Iris pigment epithelial cell (primary cell): ENCODE measurements around the gene PAK1.
A peak's percentile ranks its signal among the peaks of the same experiment; 100 is the strongest.

Experiments
- DNase-seq: peaks from one replicate; pipeline ENCODE4 v3.0.0-alpha.2; 2011; ENCODE audit warnings: low read depth

Gene PAK1

GRCh38 chr11:77303328-77303727, 170.6 kb downstream of the PAK1 start:
- DNase-seq: no peak

GRCh38 chr11:77302752-77303151, 171.1 kb downstream of the PAK1 start:
- DNase-seq: no peak

- DNase-seq: no peak
Measured at GRCh38 chr11:77301510-77301909, 172.4 kb downstream of the PAK1 start, which contains the start of gene GDPD4. Gene GDPD4 (minus strand): TSS chr11:77301686. CDS start chr11:77285137, 16,549 bp downstream.

- DNase-seq: no peak
Measured at GRCh38 chr11:77300695-77301094, 173.2 kb downstream of the PAK1 start.

- peak; percentile 20 for DNase-seq
Measured at GRCh38 chr11:77300028-77300427, 173.9 kb downstream of the PAK1 start.

GRCh38 chr11:77299528-77299993, 174.3 kb downstream of the PAK1 start:
- peak; percentile 28 for DNase-seq

GRCh38 chr11:77294040-77294439, 179.9 kb downstream of the PAK1 start:
- no peak for DNase-seq

GRCh38 chr11:77289737-77290136, 184.2 kb downstream of the PAK1 start:
- DNase-seq: no peak

GRCh38 chr11:77287615-77288273, 186.2 kb downstream of the PAK1 start:
- DNase-seq: peak; percentile 93

- DNase-seq: peak; percentile 13
Measured at GRCh38 chr11:77287136-77287535, 186.8 kb downstream of the PAK1 start.

GRCh38 chr11:77284476-77285468, 189.1 kb downstream of the PAK1 start:
- DNase-seq: no peak

GRCh38 chr11:77283101-77283500, 190.8 kb downstream of the PAK1 start:
- no peak for DNase-seq

GRCh38 chr11:77278595-77279506, 195.0 kb downstream of the PAK1 start:
- DNase-seq: peak; percentile 60

GRCh38 chr11:77276271-77276670, 197.6 kb downstream of the PAK1 start:
- peak; percentile 42 for DNase-seq
